Activated T-cell treated with anti-CD3 and anti-CD28 coated beads, Interleukin-2, amount 50 U/mL, for 72 hours (primary cell): ENCODE data around the gene TMEM167B. TPM values are rescaled to one million over a fixed set of nuclear protein-coding genes. Genes with fewer than 3 reads are reported as not detected.

Experiments used
- ATAC-seq, 2 donors: fragments of 150-1000 bp; cut with Tn5 transposase; replicated peaks in 1 of 2; 2 replicates each; pipeline ENCODE4 v1.10.0; 2021; ENCODE audit warnings: moderate library complexity in 2 of 2, mild to moderate bottlenecking in 1 of 2
- DNase-seq, 2 donors: peaks; one replicate each; pipeline ENCODE4 v3.0.0; 2021 to 2022; ENCODE audit warnings: mixed read lengths in 1 of 2
- H3K27ac Mint-ChIP-seq: one replicate; pipeline ENCODE4 v1.8.0; 2022; ENCODE audit warnings: mild to moderate bottlenecking, moderate library complexity, mixed read lengths
- H3K27me3 Mint-ChIP-seq: one replicate; pipeline ENCODE4 v1.8.0; 2022; ENCODE audit warnings: low read depth, mixed read lengths
- H3K36me3 Mint-ChIP-seq, 2 donors: one replicate each; pipeline ENCODE4 v1.8.0; 2022; ENCODE audit warnings: mixed read lengths in 2 of 2, mild to moderate bottlenecking in 1 of 2; ENCODE audit not compliant: insufficient read depth in 2 of 2
- H3K4me1 Mint-ChIP-seq: one replicate; pipeline ENCODE4 v1.8.0; 2022; ENCODE audit warnings: low read depth, mixed read lengths
- H3K4me3 Mint-ChIP-seq, 2 donors: one replicate each; pipeline ENCODE4 v1.8.0; 2022; ENCODE audit warnings: mild to moderate bottlenecking in 2 of 2, mixed read lengths in 2 of 2, moderate library complexity in 2 of 2
- H3K9me3 Mint-ChIP-seq, 2 donors: one replicate each; pipeline ENCODE4 v1.8.0; 2022; ENCODE audit warnings: mixed read lengths in 2 of 2
- total RNA-seq, 2 donors: library from RNA; stranded (reverse); gene quantifications; one replicate each; pipeline ENCODE4 v1.2.3, GENCODE V29; 2022

The TMEM167B gene
- total RNA-seq, 2 donors from 2014 or later = 50.2 to 57.1 TPM

DNA sequence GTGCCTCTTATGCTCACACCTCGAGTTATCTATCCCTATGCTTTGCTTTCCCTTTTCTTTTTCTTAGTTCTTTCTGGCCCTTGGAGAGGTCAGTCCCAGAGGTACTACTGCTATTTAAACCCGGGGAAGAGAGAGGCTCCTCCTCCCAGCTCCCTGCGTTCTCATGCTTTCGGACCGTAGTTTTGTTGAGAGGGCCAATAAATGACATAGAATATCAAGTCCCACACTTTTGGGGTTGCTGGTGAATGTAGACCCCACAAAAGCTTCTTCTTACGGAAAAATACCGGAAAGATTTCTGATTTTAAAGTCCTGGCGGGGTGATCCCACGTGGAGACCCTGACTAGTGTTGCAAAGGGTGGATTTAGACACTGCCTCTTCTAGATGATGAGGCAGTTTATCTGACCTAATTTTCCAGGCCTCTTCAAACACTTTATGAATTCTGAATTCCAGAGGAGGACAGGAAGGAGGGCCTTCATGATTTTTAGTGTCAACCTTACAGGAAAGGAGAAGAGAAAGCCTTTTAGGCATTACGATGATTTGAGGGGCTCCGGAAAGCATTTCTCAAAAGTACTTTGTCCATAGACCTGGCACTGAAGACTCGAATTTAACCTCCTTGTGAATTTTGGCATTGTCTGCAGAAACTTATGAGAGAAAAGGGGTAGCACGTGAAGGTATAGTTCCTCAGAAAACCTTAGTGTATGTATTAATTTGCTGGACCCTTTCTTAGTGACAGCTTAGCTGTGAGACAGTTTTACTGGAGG lies 694 bp downstream of the TMEM167B start:
- Mint-ChIP-seq H3K36me3 (peaks cover 6 to 7% of the 10 kb centered on the region in 2 donors), H3K27me3 (no peaks in the 10 kb centered on the region), H3K27ac (peak overlapping the region; percentile 88), H3K9me3 (no peaks in the 10 kb centered on the region), H3K4me1 (peaks cover 34% of the 10 kb centered on the region), H3K4me3 (peak overlapping the region; percentile 90 to 93)
- ATAC-seq = peak; percentile 55 to 58
- no peak for DNase-seq

DNA sequence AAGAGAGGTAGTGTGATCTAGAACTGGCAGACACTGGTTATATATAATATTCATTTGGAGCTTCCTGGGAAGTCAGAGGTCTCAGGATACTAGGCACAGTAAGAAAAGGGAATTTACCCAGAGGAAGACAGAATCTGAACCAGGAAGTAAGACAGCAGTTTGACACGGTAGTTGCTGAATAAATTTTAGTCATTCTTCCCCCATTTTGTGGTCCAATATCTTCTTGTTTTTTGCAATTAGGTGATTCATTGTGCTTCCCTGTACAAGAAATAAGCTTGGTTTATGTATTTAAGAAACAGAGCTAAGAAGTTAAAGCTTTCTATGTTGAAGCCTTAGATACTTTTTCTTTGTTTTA lies 1.3 kb downstream of the TMEM167B start:
- ATAC-seq (peak in 1 of 2 donors; percentile 25), DNase-seq (no peak)
- Mint-ChIP-seq H3K9me3 (no peaks in the 10 kb centered on the region), H3K36me3 (peaks cover 6 to 7% of the 10 kb centered on the region in 2 donors), H3K27ac (peak overlapping the region; percentile 88), H3K27me3 (no peaks in the 10 kb centered on the region), H3K4me1 (peaks cover 34% of the 10 kb centered on the region), H3K4me3 (peak overlapping the region; percentile 90 to 93)

DNA sequence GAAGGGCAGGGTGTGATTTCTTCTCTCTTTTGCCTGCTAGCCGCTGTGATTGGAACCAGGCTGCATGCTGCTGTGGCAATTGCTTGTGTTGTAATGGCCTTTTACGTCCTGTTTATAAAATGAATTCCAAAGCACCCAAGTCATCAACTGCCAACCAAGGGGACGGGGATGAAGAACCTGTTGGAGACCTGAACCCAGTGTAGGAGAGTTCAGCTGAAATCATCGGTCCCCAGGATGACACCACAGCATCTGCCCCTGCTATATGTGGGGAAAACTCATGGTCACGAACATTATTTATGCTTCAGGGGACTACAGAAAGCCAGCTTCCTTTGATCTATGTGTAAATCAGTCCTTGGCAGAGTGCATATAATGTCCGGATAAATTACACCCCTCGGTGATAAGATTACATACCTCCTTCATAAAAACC lies 3.8 kb downstream of the TMEM167B start:
- DNase-seq (no peak), ATAC-seq (no peak)
- no peaks in the 10 kb centered on the region for H3K27me3 Mint-ChIP-seq
- peaks cover 29% of the 10 kb centered on the region for H3K4me1 Mint-ChIP-seq
- H3K4me3 Mint-ChIP-seq = no peak overlapping the region
- peaks cover 6 to 7% of the 10 kb centered on the region in 2 donors for H3K36me3 Mint-ChIP-seq
- H3K9me3 Mint-ChIP-seq = no peaks in the 10 kb centered on the region
- no peak overlapping the region for H3K27ac Mint-ChIP-seq

DNA sequence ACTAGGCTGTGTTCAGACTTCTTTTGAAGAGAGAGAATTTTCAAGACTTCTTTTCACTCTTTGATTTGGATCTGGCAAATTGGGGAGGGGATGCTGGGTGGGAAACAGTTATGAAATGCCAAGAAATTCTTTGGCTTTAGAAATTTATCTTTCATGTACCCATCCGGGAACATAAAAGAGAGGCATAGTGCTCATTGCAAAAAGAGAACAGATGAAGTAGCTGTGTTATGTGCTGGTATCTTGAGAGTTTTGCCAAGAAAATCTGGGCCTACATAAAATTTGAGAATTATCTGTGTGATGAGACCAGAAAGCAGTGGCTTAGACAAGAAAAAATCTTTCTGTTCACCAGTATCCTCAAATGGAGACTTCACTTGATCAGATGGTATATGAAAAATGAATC lies 4.3 kb downstream of the TMEM167B start:
- Mint-ChIP-seq H3K4me1 (peaks cover 25% of the 10 kb centered on the region), H3K27me3 (no peaks in the 10 kb centered on the region), H3K27ac (no peak overlapping the region), H3K36me3 (peaks cover 6 to 7% of the 10 kb centered on the region in 2 donors), H3K4me3 (no peak overlapping the region), H3K9me3 (no peaks in the 10 kb centered on the region)
- ATAC-seq (no peak), DNase-seq (no peak)

DNA sequence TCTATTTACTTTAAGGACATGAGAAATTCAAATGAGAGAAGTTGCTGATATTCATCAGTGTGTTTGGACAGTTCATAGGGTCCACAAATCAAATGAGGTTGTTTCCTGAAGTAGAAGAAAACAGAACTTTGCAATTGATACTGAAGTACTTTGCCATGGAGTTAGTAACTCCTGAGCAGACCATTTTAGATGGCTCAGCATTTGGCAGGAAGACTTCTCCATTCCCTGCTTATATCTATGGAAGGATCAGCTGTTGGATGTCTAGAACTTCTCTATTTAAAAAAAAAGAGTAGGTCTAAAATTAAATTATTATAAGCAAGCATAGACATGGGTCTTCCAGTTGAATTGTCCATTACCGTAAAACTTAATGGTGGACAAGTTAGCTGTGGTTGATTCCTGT lies 5.1 kb downstream of the TMEM167B start:
- Mint-ChIP-seq H3K9me3 (no peaks in the 10 kb centered on the region), H3K36me3 (peaks cover 8 to 9% of the 10 kb centered on the region in 2 donors), H3K4me1 (peaks cover 19% of the 10 kb centered on the region), H3K4me3 (no peak overlapping the region), H3K27me3 (no peaks in the 10 kb centered on the region), H3K27ac (peak overlapping the region; percentile 85)
- ATAC-seq (no peak), DNase-seq (no peak)

DNA sequence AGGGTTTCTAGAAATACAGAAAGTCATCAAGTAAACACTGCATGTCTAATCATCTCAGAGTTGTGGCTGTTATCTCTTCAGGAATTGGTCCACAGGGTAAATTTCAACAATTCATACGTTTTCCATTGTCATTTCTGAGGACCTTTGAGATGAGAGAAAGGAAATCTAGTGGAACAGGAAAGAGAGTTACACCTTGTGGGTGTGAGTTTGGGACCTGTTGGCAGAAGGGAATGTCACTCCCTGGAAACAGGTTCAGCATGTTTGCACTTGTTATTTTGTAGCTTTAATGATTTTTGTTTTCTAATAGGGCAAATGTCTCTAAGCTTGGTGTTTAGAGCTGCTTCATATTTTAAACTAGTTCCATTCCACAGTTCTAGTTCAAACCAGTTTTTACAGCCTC lies 5.6 kb downstream of the TMEM167B start:
- Mint-ChIP-seq H3K4me1 (peaks cover 23% of the 10 kb centered on the region), H3K36me3 (peaks cover 9 to 11% of the 10 kb centered on the region in 2 donors), H3K4me3 (no peak overlapping the region), H3K27ac (peak overlapping the region; percentile 28), H3K9me3 (no peaks in the 10 kb centered on the region), H3K27me3 (no peaks in the 10 kb centered on the region)
- DNase-seq (no peak), ATAC-seq (no peak)

DNA sequence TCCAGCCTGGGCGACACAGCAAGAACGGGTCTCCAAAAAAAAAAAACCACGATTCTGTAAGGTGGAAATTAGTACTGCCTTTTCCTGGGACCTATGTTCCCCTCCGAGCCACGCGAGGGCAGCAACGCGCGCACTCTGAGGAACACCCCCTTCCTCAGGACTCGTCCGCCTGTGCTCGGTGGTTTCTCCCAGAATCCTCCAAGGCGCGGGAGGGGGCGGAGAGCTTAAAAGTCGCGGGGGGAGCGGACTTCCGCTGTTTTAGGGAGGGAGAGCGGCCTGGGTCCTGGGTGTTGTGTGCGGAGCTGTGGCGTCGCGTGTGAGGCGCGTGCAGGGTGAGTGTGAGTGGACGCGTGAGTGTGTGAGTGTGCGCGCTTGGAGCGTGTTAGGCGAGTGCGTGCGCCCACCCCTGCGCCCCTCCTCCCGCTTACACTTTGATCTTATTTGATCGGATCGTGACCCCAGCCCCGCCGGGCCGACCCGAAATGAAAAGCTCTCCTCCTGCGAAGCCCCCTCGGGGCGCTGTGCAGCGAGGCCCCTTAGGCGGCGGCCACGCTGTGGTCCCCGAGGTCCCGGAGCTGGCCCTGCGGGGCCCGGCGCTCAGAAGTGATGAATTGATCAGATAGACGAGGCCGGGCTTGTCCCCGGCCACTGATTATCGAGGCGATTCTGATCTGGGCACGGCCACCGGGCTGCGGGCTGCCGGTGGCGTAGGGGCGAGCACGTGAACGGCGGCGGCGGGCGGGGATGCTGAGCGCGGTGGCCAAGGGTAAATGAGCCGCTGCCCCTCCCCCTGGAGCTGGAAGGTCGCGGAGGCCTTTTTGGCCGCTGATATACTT lies 9.6 kb downstream of the TMEM167B start:
- Mint-ChIP-seq H3K27ac (peak overlapping the region; percentile 98), H3K4me1 (peaks cover 17% of the 10 kb centered on the region), H3K9me3 (no peaks in the 10 kb centered on the region), H3K27me3 (no peaks in the 10 kb centered on the region), H3K4me3 (peak overlapping the region; percentile 97 to 100), H3K36me3 (peaks cover 2 to 7% of the 10 kb centered on the region in 2 donors)
- DNase-seq (peak; percentile 96 to 98), ATAC-seq (peak; percentile 94 to 96)

DNA sequence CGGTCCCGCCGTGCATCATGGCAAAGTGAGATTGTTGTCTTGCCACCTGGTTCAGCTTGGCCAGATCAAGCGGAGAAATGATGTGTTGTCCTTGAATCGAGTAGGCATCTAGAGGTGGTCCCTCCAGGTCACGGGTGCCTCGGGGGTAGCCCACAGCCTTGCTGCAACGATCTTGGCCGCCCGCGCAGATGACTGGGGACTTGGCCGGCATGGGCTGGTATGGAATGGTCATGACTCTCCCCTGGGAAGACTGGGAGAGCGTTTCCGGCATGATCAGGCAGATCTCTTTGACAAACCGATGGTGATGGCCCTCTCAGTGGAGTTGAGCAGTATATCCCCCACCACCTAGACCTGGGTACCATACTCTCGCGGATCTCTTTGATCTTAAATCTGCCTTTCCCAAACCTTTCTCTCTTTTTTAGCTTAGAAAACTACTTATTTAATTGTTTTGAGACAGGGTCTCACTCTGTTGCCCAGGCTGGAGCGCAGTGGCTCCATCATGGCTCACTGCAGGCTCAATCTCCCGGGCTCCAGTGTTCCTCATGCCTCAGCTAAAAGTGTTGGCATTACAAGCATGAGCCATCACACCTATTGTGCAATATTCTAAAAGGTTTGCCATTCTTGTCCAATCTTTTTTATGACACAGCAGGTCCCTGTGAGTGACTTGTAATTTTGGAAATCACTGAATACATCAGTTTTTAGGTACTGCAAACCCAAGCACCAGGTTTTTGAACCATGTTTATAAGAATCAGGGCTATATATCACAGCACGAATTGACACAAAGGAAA lies 14.0 kb downstream of the TMEM167B start:
- ATAC-seq = no peak
- Mint-ChIP-seq H3K36me3 (peaks cover 2 to 7% of the 10 kb centered on the region in 2 donors), H3K27ac (no peak overlapping the region), H3K27me3 (no peaks in the 10 kb centered on the region), H3K4me3 (no peak overlapping the region), H3K4me1 (peaks cover 17% of the 10 kb centered on the region), H3K9me3 (no peaks in the 10 kb centered on the region)
- no peak for DNase-seq

DNA sequence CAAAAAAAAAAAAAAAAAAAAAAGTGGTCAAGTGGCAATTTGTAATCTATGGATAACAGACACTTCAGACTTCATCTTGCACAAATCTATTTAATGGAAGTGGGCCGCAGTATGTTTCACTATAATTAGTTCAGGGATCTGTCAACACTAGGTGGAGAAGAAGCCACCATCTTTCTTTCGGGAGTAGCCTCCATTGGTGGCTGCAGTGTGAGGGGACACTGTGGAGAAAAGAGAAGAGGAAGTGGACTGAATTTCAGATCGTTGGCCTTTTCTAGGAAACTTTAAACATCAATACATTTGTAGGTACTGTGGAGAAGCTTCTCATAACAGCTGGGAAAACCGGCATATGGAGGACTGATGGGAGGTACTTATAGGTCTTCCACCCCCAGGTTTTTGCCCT lies 15.3 kb downstream of the TMEM167B start:
- DNase-seq (no peak), ATAC-seq (no peak)
- Mint-ChIP-seq H3K4me1 (peaks cover 25% of the 10 kb centered on the region), H3K9me3 (no peaks in the 10 kb centered on the region), H3K27me3 (no peaks in the 10 kb centered on the region), H3K27ac (no peak overlapping the region), H3K4me3 (no peak overlapping the region), H3K36me3 (peaks cover 0 to 3% of the 10 kb centered on the region in 2 donors)

DNA sequence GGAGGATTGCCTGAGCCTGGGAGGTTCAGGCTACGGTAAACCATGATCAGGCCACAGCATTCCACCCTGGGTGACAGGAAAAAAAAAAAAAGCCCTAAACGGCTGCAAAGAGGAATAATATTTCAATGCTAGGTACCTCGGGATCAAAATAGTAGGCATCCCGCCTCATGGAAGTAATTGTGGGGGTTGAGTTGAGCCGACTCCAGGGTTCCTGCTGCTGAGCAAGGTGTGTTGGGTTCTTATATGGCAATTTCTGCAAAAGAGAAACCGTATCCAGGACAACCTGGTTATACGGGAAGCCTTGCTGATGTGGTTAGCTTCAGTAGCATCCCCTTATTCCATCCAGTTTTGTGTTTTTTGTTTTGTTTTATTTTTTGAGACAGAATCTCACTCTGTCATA lies 17.2 kb downstream of the TMEM167B start:
- no peak overlapping the region for H3K27ac Mint-ChIP-seq
- H3K27me3 Mint-ChIP-seq = peaks cover 8% of the 10 kb centered on the region
- no peak for ATAC-seq
- peaks cover 18% of the 10 kb centered on the region for H3K4me1 Mint-ChIP-seq
- DNase-seq = no peak
- H3K9me3 Mint-ChIP-seq = no peaks in the 10 kb centered on the region
- H3K4me3 Mint-ChIP-seq = no peak overlapping the region
- peaks cover 0 to 2% of the 10 kb centered on the region in 2 donors for H3K36me3 Mint-ChIP-seq

DNA sequence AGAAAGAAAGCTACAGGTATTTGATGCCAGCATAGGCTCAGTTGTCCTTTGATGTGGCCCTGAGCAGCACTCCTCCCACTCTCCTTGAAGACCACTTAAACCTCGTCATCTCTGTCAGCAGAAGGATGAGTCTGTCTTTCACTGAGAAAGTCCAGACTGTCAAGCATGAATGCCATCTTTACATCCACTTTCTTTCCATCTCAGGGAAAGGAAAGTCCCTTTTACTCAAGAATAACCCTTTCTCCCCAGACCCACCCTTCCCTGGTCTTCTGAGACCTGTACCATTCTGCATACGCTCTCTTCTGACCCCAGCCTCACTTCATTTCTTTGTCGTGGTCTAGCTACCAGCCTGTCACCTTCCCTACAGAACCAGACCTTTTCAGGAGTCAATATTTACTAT lies 19.3 kb downstream of the TMEM167B start:
- peaks cover 34% of the 10 kb centered on the region for H3K4me1 Mint-ChIP-seq
- peaks cover 21% of the 10 kb centered on the region for H3K27me3 Mint-ChIP-seq
- no peaks in the 10 kb centered on the region for H3K9me3 Mint-ChIP-seq
- no peak overlapping the region for H3K4me3 Mint-ChIP-seq
- no peak overlapping the region for H3K27ac Mint-ChIP-seq
- DNase-seq (no peak), ATAC-seq (peak; percentile 3 to 16)
- peaks cover 0 to 3% of the 10 kb centered on the region in 2 donors for H3K36me3 Mint-ChIP-seq

DNA sequence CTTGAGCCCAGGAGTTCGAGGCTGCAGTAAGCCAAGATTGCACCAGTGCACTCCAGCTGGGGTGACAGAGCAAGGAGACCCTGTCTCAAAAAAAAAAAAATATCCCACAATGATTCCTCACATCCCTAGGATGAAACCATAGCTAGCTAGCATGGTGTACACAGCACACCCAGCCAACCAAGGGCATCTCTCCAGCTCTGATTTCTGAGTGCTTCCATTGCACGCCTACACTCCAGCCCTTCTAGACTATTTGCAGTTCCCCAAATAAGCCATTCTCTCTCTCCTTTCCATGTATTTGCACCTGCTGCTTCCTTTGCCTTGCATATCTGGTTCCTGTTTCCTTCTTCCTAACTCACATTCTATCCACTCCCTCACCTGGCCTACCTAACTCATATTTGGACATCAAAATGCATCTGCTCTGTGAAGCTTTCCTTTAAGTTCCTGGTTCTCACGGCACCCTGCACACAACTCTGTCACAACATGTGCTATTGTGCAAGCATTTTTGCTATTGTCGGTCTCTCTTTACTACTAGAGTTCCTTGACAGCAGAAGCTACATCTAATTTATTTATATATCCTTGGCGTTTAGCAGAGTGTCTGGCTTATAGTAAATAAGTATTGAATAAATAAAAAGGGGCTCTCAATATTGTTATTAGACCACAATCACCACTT lies 21.0 kb downstream of the TMEM167B start:
- Mint-ChIP-seq H3K27ac (no peak overlapping the region), H3K9me3 (no peaks in the 10 kb centered on the region), H3K4me1 (peaks cover 49% of the 10 kb centered on the region), H3K27me3 (peaks cover 21% of the 10 kb centered on the region), H3K36me3 (peaks cover 0 to 3% of the 10 kb centered on the region in 2 donors), H3K4me3 (no peak overlapping the region)
- ATAC-seq = no peak
- no peak for DNase-seq
